HG03575 (cell line): ENCODE measurements around the gene PEAK3.

ENCODE experiments used
- ATAC-seq: cut with Tn5 transposase; IDR thresholded peaks from one replicate; pipeline ENCODE4 v1.9.1; 2021; ENCODE audit not compliant: unreplicated experiment, insufficient number of reproducible peaks, low FRiP score; ENCODE audit errors: extremely low read depth

The PEAK3 gene

DNA sequence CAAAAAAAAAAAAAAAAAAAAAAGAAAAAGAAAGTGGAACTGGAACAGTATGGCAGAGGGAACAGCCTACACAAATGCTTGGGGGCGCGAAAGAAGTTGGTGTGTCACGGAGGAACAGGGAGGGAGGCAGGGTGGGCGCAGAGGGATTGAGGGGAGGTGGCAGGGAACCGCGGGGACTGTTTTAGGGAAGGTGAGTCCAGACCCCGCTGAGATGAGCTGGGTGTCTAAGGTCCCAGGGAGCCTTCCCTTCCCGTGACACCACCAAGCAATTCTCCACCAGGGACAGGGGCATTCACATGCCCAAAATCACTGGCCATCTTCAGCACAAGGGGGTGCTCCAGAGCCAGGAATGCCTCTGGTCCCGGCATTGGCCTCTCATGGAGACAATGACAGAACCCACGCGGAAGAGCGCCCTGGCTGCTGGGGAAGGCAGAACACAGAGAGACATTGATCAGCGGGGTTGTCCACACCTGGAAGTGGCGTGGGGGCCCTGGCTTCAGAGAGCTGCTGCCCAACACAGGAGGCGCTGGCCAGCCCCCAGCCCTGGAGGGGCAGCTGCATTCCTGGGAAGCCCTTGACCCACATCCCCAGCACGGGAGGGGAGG lies 6.9 kb downstream of the PEAK3 start:
- ATAC-seq = no peak

GRCh38 chr19:2274185-2274711 lies 7.7 kb downstream of the PEAK3 start:
- no peak for ATAC-seq

DNA sequence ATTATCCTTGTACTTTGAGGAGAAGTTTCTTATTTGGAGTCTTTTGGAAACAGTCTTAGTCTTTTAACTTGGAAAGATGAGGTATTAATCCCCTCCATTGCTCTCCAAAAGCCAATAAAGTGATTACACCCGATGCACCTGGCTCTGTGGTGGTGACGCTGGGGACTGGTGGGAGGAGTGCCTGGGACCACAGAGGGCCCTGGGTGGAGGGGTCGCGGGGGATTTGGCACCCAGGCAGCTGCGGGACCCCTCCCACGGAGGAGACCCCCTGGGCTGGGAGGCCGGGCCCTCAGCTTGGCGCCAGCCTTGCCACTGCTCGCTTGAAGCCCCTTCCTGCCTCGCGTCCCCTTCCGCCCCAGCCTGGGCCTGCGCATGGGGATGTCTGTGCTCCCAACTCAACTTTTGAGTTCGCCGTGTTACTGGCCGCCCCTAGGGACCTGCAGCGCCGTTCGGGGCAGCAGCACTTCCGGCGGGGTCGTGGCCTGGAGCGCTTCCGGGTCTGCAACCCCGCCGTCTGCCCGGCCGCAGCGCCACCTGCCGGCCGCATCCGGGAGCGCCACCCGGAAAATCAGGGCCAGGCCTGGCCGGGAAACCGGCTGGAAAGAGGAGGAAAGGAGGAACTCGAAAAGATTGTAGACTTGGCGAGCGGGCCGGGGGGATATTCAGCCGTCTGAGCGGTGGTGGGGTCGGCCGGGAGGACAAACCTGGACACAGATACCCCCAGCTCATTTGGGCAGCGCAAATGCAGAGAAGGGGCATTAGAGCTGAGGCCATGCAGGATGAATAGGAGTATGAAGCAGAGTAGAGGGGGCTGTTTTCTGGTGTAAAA lies 8.4 kb downstream of the PEAK3 start:
- no peak for ATAC-seq

GRCh38 chr19:2271234-2272103 lies 10.5 kb downstream of the PEAK3 start:
- no peak for ATAC-seq

- ATAC-seq = no peak
Measured at GRCh38 chr19:2270423-2271233, 11.3 kb downstream of the PEAK3 start.

- ATAC-seq = no peak
Measured at GRCh38 chr19:2270157-2270422, 11.9 kb downstream of the PEAK3 start.

- ATAC-seq = no peak
Measured at GRCh38 chr19:2269244-2270156, 12.5 kb downstream of the PEAK3 start.

- no peak for ATAC-seq
Measured at GRCh38 chr19:2268861-2269243, 13.1 kb downstream of the PEAK3 start.

DNA sequence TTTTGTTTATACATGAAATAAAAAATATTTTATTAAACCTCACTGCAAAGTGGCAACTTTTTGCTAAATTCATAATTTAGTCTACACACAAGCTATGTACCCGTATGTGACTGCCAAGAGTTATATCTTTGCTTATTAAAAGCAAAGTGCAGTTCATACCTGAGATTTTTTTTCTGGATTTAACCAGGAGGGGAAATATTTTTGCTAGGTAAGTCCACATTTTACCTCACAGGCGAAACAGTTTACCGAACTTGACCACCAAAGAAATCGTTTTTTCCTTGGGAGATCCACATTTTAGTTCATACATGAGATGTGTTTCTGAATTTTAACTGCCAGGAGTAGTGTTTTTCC lies 13.5 kb downstream of the PEAK3 start:
- ATAC-seq = no peak

DNA sequence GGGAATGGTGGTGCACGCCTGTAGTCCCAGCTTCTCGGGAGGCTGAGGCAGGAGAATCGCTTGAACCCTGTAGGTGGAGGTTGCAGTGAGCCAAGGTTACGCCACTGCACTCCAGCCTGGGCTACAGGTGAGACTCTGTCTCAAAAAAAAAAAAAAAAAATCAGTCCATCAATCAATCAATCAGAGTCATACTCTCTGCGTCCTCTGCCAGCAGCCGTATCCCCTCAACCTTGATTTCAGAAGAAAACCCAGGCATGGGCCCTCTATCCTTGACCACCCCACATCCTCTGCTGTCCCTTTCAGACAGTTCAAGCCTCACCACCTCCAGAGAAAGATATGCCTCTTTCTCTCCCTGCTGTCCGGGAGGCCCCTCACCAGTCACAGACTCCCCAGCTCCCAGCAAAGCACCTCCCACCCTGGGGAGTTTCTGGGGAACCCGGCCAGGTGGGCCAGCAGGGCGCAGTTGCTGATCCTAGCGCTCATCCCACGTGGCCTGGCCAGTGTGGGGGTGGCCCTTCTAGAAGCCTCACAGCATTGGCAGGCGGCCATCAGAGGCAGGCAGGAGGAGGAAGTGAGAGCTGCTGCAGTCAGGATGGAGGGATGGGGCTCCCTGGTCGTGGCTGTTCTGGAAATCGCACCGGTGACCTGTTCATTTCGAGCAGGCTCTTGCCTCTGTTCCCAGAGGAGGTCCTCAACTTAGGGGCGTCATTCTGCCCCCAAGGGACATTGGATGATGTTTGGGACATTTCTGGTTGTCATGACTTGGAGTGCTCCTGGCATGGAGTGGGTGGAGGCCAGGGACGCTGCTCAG lies 15.6 kb downstream of the PEAK3 start:
- no peak for ATAC-seq

DNA sequence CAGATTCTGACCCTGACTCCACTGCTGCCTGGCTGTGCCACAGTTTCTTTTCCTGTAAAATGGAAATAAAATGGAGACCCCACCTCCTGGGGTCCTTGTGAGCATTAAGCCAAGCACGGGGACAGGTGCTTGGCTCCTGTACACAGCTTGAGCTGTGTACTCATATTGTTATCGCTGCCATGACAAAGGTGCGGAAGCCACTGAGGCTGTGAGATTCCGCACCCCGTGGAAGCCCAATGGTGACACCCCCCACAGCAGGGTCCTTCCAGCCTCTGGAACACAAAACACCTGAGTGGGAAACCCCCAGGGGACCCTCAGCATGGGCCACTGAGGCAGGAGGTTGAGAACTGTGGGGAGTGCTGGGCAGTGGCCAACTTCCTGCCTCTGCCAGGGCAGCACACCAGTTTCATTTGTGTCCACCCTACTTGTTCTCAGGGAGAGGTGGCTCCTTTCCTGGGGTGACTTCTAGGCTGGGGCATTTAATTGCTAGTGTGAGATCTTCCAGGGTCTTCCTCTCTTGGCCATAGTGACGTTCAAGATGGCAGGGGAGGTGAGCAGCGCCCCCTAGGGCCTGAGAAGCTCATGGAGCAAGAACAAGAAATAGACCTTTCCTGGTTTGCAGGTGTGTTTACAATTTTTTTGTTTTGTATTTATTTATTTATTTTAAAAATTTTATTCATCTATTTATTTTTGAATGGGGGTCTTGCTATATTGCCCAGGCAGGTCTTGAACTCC lies 20.4 kb downstream of the PEAK3 start:
- no peak for ATAC-seq

GRCh38 chr19:2260341-2260805 lies 21.6 kb downstream of the PEAK3 start:
- ATAC-seq = no peak

DNA sequence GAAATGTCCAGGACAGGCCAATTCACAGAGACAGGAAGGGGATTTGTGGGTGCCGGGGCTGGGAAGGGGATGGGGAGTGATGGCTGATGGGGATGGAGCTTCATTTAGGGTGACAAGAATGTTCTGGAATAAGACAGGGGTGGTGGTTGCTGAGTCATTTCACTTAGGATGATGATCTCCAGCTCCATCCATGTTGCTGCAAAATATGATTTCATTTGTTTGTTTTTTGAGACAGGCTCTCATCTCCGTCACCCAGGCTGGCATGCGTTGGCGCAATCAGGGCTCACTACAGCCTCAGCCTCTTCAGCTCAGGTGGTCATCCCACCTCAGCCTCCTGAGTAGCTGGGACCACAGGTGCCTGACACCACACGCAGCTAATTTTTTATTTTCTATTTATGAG lies 22.6 kb downstream of the PEAK3 start:
- ATAC-seq = no peak

- ATAC-seq = no peak
Measured at GRCh38 chr19:2255982-2256685, 25.8 kb downstream of the PEAK3 start, which contains the start of gene JSRP1. TSS of gene JSRP1 (minus strand) at chr19:2256417. CDS start at chr19:2255314, 1,103 bp downstream.

- ATAC-seq = no peak
Measured at GRCh38 chr19:2255112-2255845, 26.7 kb downstream of the PEAK3 start.
